ENCODE data around the gene NDEL1.
"Not testable (repeated sequence)": the region's sequence is repeated elsewhere in the genome, so short reads cannot be mapped to it uniquely, and the experiment has no call there.

Gene NDEL1

GRCh38 chr17:8435245-8436168 is at the start of gene NDEL1:
TSS of gene NDEL1 (plus strand) at chr17:8435884. CDS start at chr17:8444272, 8,388 bp downstream.
- DNase-seq (ENCODE audit: low read depth): peak; percentile 99

GRCh38 chr17:8386841-8387240 is 48.8 kb upstream of the NDEL1 start:
- no peak for DNase-seq (ENCODE audit: low read depth)

- no peak for DNase-seq (ENCODE audit: low read depth)
These were observed 47.6 kb upstream of the NDEL1 start for GRCh38 chr17:8387914-8388651.

- no peak for DNase-seq (ENCODE audit: low read depth)
These were observed 44.0 kb upstream of the NDEL1 start for GRCh38 chr17:8391711-8392110.

GRCh38 chr17:8392274-8392673 is 43.4 kb upstream of the NDEL1 start:
- DNase-seq (ENCODE audit: low read depth): no peak

- no peak for DNase-seq (ENCODE audit: low read depth)
These were observed 42.8 kb upstream of the NDEL1 start for GRCh38 chr17:8392674-8393469.

- DNase-seq (ENCODE audit: low read depth): no peak
These were observed 42.0 kb upstream of the NDEL1 start for GRCh38 chr17:8393470-8394231.

GRCh38 chr17:8394497-8394896 is 41.2 kb upstream of the NDEL1 start:
- not testable (repeated sequence) for DNase-seq (ENCODE audit: low read depth)

GRCh38 chr17:8397636-8398035 is 38.0 kb upstream of the NDEL1 start, which contains the start of gene RNF222:
TSS of gene RNF222 (minus strand) at chr17:8397827. CDS start at chr17:8393461, 4,366 bp downstream.
- DNase-seq (ENCODE audit: low read depth): no peak

GRCh38 chr17:8398980-8399379 is 36.7 kb upstream of the NDEL1 start:
- no peak for DNase-seq (ENCODE audit: low read depth)

GRCh38 chr17:8401107-8401506 is 34.6 kb upstream of the NDEL1 start:
- DNase-seq (ENCODE audit: low read depth): no peak

GRCh38 chr17:8402921-8403536 is 32.7 kb upstream of the NDEL1 start:
- DNase-seq (ENCODE audit: low read depth): no peak

GRCh38 chr17:8405499-8406016 is 30.1 kb upstream of the NDEL1 start:
- no peak for DNase-seq (ENCODE audit: low read depth)

GRCh38 chr17:8406174-8406573 is 29.5 kb upstream of the NDEL1 start:
- DNase-seq (ENCODE audit: low read depth): no peak

GRCh38 chr17:8408371-8408770 is 27.3 kb upstream of the NDEL1 start:
- DNase-seq (ENCODE audit: low read depth): no peak

GRCh38 chr17:8409966-8410882 is 25.5 kb upstream of the NDEL1 start:
- peak; percentile 65 for DNase-seq (ENCODE audit: low read depth)

GRCh38 chr17:8410883-8411238 is 24.8 kb upstream of the NDEL1 start:
- no peak for DNase-seq (ENCODE audit: low read depth)

- no peak for DNase-seq (ENCODE audit: low read depth)
These were observed 23.6 kb upstream of the NDEL1 start for GRCh38 chr17:8412089-8412488.

GRCh38 chr17:8413328-8413727 is 22.4 kb upstream of the NDEL1 start:
- no peak for DNase-seq (ENCODE audit: low read depth)

- no peak for DNase-seq (ENCODE audit: low read depth)
These were observed 21.7 kb upstream of the NDEL1 start for GRCh38 chr17:8413938-8414337.

Measured in activated T-helper 1 cell treated with Interleukin-2 at 50 U/mL for 16 hours (primary cell).